OCI-LY1 (cell line): ENCODE data around the gene FADD.

Source experiments
- EZH2 ChIP-seq: fragments of 200-600 bp; sonication (generic), shearing (Covaris generic); IDR thresholded peaks from 2 replicates; pipeline ENCODE4 v1.8.0; 2017; ENCODE audit warnings: borderline replicate concordance, mixed run types, mild to moderate bottlenecking, antibody characterized with exemption, low read length, moderate library complexity, mixed read lengths
- TF ChIP-seq, protein P1 (sequence below): fragments of 200-600 bp; sonication (generic), shearing (Covaris generic); IDR thresholded peaks from 2 replicates; pipeline ENCODE4 v1.5.1; 2017; ENCODE audit warnings: mild to moderate bottlenecking, antibody characterized with exemption, low read length, moderate library complexity, mixed read lengths

DNA sequence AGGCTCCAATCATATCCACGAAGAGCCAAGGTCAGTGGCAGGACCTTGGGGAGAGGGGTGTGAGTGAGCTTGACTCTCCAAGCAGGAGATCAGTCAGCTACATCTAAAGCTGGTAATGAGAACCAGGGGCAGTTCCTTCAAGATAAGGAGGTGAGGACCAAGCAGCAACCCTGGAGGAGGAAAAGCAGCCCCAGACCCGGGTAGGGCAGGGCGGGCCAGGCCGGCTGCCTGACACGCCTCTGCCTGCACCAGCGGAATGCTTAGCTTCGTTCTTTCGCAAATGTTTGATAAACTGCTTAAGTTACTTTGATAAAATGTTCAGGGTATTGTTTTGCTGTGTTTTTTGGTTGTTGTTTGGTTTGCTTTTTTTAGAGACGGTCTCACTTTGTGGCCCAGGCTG, 18.7 kb upstream of the FADD start:
- TF ChIP-seq, protein P1, sequence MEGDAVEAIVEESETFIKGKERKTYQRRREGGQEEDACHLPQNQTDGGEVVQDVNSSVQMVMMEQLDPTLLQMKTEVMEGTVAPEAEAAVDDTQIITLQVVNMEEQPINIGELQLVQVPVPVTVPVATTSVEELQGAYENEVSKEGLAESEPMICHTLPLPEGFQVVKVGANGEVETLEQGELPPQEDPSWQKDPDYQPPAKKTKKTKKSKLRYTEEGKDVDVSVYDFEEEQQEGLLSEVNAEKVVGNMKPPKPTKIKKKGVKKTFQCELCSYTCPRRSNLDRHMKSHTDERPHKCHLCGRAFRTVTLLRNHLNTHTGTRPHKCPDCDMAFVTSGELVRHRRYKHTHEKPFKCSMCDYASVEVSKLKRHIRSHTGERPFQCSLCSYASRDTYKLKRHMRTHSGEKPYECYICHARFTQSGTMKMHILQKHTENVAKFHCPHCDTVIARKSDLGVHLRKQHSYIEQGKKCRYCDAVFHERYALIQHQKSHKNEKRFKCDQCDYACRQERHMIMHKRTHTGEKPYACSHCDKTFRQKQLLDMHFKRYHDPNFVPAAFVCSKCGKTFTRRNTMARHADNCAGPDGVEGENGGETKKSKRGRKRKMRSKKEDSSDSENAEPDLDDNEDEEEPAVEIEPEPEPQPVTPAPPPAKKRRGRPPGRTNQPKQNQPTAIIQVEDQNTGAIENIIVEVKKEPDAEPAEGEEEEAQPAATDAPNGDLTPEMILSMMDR: no peak
- no peak for TF ChIP-seq EZH2
